ENCODE measurements around the gene FGF16.
"Not testable (repeated sequence)": the region's sequence is repeated elsewhere in the genome, so short reads cannot be mapped to it uniquely, and the experiment has no call there.

Gene FGF16

GRCh38 chrX:77446908-77447652 is at the start of gene FGF16:
Gene FGF16 (plus strand): TSS chrX:77447389. CDS start chrX:77447675, 286 bp downstream.
- no peak for DNase-seq (ENCODE audit: low read depth in 2 of 2)

GRCh38 chrX:77398330-77398954 is 48.7 kb upstream of the FGF16 start:
- no peak for DNase-seq (ENCODE audit: low read depth in 2 of 2)

- DNase-seq (ENCODE audit: low read depth in 2 of 2) = no peak
These were observed 42.8 kb upstream of the FGF16 start for GRCh38 chrX:77404419-77404818.

GRCh38 chrX:77407821-77408220 is 39.4 kb upstream of the FGF16 start:
- not testable (repeated sequence) for DNase-seq (ENCODE audit: low read depth in 2 of 2)

- no peak for DNase-seq (ENCODE audit: low read depth in 2 of 2)
These were observed 34.6 kb upstream of the FGF16 start for GRCh38 chrX:77412631-77413030.

- no peak for DNase-seq (ENCODE audit: low read depth in 2 of 2)
These were observed 32.0 kb upstream of the FGF16 start for GRCh38 chrX:77415161-77415560.

GRCh38 chrX:77415882-77416281 is 31.3 kb upstream of the FGF16 start:
- DNase-seq (ENCODE audit: low read depth in 2 of 2) = no peak

GRCh38 chrX:77422891-77423648 is 24.1 kb upstream of the FGF16 start:
- DNase-seq (ENCODE audit: low read depth in 2 of 2) = no peak

GRCh38 chrX:77426811-77427210 is 20.4 kb upstream of the FGF16 start:
- no peak for DNase-seq (ENCODE audit: low read depth in 2 of 2)

GRCh38 chrX:77427611-77428010 is 19.6 kb upstream of the FGF16 start:
- no peak for DNase-seq (ENCODE audit: low read depth in 2 of 2)

GRCh38 chrX:77428551-77428950 is 18.6 kb upstream of the FGF16 start:
- no peak for DNase-seq (ENCODE audit: low read depth in 2 of 2)

- DNase-seq (ENCODE audit: low read depth in 2 of 2) = no peak
These were observed 16.0 kb upstream of the FGF16 start for GRCh38 chrX:77431227-77431626.

GRCh38 chrX:77433001-77433400 is 14.2 kb upstream of the FGF16 start:
- DNase-seq (ENCODE audit: low read depth in 2 of 2) = no peak

GRCh38 chrX:77434962-77435361 is 12.2 kb upstream of the FGF16 start:
- DNase-seq (ENCODE audit: low read depth in 2 of 2) = no peak

GRCh38 chrX:77436271-77436670 is 10.9 kb upstream of the FGF16 start:
- no peak for DNase-seq (ENCODE audit: low read depth in 2 of 2)

- no peak for DNase-seq (ENCODE audit: low read depth in 2 of 2)
These were observed 10.5 kb upstream of the FGF16 start for GRCh38 chrX:77436682-77437081.

GRCh38 chrX:77440330-77440729 is 6.9 kb upstream of the FGF16 start:
- no peak for DNase-seq (ENCODE audit: low read depth in 2 of 2)

- DNase-seq (ENCODE audit: low read depth in 2 of 2) = no peak
These were observed 6.2 kb upstream of the FGF16 start for GRCh38 chrX:77441033-77441432.

GRCh38 chrX:77441479-77441878 is 5.7 kb upstream of the FGF16 start:
- DNase-seq (ENCODE audit: low read depth in 2 of 2) = no peak

- DNase-seq (ENCODE audit: low read depth in 2 of 2) = no peak
These were observed 4.5 kb upstream of the FGF16 start for GRCh38 chrX:77442728-77443127.

GRCh38 chrX:77444075-77444474 is 3.1 kb upstream of the FGF16 start:
- no peak for DNase-seq (ENCODE audit: low read depth in 2 of 2)

GRCh38 chrX:77444545-77444944 is 2.6 kb upstream of the FGF16 start:
- no peak for DNase-seq (ENCODE audit: low read depth in 2 of 2)
